ENCODE results near the gene RNF223.

DNA sequence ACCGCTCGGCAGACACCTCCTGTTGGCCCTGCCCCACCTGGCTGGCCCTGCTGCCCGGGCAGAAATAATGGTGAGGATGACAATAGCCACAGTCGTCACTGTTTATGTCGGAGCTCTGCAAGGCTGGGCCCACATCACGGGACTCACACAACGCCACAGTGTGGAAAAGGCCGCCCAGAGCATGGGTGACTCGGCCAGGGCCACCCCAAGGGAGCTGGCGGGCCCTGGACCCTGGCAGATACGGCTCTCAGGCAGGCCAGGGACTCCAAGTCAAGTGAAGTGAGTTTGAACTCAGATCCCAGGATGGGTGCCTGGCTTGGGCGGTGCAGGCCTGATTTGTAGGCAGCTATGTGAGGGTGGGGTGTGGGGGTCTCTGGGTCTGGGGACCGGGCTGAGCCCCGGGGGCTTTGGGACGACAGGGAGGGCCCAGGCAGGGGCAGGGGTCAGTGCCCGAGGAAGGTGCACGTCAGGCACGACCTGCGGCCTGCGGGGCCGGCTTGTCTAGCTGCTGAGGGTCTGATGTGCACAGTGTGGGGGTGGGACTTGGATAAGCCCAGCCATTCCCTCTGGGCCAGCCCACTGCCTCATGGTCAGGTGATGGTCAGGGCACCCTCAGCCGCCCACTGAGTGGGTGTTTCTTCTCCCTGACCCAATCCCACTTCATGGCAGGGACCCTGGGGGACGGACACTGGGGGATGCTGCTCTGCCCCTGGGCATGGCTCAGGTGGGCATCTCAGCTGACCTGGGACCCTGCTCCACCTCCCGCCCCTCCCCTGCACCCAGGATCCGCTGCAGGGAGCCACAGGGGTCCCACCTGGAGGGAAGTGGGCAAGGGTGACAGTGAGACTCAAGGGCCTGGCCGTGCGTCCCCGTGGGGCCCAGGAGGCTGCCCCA is 1.0 kb downstream of the RNF223 start:
- TF ChIP-seq, protein P1, sequence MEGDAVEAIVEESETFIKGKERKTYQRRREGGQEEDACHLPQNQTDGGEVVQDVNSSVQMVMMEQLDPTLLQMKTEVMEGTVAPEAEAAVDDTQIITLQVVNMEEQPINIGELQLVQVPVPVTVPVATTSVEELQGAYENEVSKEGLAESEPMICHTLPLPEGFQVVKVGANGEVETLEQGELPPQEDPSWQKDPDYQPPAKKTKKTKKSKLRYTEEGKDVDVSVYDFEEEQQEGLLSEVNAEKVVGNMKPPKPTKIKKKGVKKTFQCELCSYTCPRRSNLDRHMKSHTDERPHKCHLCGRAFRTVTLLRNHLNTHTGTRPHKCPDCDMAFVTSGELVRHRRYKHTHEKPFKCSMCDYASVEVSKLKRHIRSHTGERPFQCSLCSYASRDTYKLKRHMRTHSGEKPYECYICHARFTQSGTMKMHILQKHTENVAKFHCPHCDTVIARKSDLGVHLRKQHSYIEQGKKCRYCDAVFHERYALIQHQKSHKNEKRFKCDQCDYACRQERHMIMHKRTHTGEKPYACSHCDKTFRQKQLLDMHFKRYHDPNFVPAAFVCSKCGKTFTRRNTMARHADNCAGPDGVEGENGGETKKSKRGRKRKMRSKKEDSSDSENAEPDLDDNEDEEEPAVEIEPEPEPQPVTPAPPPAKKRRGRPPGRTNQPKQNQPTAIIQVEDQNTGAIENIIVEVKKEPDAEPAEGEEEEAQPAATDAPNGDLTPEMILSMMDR (IDR thresholded peaks at IDR 0.05; ENCODE audit: low read length): no peak
- TF ChIP-seq EZH2phosphoT487 (IDR thresholded peaks at IDR 0.05; ENCODE audit: low read length) (no peak), EZH2 (optimal IDR thresholded peaks at IDR 0.05; ENCODE audit: low read depth, low read length) (no peak)

Data from MM.1S (cell line).